GM10847 (cell line): ENCODE results near the gene TSPAN18.

Source experiments
- POLR2A ChIP-seq: IDR thresholded peaks from 2 replicates; pipeline ENCODE4 v1.6.1; 2011; ENCODE audit not compliant: insufficient read length; ENCODE audit errors: extremely low read depth

The TSPAN18 gene

GRCh38 chr11:44943696-44944095 lies 216.9 kb downstream of the TSPAN18 start:
- no peak for TF ChIP-seq POLR2A

DNA sequence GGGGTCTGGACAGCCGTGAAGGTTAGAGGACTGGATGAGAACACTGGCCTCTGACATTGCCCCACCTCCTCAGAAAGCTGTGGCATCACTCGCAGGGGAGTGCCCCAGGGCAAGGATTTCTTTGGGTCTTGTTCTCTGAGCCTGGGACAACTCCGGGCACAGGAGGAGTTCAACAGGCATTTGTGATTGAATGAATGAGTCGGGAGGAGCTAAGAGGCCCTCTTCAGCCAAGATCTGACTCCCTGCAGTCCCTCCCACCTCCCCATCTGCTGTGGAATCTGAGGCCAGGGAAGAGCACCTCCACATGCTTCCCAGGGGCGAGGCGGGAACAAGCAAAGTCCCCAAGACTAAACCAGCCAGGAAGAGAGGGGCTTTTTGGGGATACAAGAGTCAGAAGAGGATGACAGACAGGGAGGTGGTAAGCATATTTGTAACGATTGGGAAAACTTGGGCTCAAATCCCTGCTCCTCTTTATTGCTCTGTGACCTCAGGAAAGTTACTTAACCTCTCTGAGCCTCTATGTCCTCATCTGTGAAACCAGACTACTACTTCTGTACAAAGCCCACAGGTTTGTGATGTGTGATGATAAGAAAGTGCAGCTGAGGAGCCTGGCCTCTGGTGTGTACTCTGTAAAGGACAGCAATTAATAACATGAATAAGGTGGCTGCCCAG lies 217.6 kb downstream of the TSPAN18 start:
- no peak for TF ChIP-seq POLR2A

- no peak for TF ChIP-seq POLR2A
These were observed 218.1 kb downstream of the TSPAN18 start for GRCh38 chr11:44944853-44945235.

GRCh38 chr11:44945666-44946065 lies 218.9 kb downstream of the TSPAN18 start:
- TF ChIP-seq POLR2A: no peak

DNA sequence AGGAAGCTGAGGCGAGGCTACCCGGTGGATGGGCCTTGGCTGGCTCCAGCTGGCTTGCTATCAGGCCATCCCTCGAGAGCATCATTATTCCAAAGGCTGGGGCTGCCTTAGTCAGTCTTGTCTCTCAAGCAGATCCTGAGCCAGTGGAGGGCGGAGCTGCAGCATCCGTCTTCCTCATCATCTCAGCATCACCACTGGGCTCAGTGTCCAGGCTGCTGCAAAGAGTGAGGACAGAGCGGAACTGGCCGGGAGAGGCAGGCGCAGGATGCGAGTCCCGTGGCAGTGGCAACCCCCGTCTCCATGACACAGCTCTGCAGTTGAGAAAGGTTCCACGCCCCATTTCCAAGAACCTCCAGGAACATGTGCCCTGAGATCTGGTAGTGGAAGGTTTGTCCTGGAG lies 219.5 kb downstream of the TSPAN18 start:
- TF ChIP-seq POLR2A: no peak

DNA sequence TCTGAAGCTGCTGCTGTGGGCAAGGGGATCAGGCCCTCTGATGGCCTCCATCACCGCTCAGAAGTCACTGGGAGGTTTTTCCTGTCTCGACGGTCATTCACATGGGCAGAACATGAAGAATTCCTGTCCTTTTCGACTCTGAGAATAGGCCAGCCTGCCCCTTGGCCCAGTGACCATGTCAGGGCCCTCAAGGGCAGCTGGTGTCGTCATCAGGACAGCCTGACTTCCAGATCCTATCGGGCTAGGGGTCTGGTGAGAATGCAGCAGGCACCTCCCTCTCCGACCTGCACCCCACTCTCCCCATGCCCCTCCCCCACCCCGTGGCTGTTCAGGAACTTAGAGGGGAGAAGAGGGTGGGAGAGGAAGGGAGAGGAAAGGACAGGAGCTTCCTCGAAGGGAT lies 220.4 kb downstream of the TSPAN18 start:
- no peak for TF ChIP-seq POLR2A

DNA sequence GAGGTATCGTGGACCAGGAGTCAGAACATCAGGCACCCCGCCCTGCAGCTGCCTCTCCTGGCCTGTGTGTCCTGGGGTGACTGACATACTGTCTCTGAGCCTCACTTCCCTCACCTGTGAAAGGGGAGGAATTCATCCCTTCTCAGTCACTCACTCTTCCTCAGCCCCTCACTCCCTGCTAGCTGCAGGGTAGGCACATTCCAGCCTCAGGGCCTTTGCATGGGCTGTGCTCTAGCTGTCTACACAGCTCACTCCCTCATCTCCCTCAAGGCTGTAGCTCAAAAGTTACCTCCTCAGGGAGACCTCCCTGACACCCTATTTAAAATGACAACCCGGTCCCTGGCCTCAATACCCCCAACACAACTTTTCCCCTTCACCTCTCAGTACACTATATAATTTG lies 221.4 kb downstream of the TSPAN18 start:
- no peak for TF ChIP-seq POLR2A

- TF ChIP-seq POLR2A: no peak
These were observed 222.6 kb downstream of the TSPAN18 start for GRCh38 chr11:44949160-44950030.

DNA sequence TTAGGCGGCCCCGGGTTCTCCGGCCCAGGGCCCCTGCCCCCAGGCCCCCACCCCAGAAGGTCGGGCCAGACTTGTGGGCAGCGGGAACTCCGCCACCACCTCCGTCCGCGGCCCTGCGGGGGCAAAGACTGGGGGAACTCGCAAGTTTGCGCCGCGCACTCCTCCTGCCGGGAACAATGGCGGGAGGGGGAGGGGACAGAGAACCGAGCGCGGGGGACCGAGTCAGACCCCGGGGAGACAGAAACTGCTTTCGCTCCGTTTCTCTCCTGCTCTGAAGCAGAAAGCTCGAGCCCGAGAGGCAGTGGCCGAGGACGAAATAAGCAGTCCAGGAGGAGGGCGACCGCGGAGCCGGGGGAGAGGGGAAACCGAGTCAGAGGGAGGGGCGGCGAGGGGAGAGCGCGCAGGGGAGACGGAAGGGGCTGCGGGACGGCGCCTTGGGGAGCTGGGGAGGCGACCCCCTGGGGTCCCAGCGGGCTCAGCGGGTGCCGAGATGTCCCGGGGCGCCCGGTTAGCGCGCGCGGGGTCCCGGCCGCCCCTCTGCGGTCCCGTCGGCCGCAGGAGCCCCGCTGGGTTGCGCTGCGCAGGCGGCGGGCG lies 223.4 kb downstream of the TSPAN18 start:
- no peak for TF ChIP-seq POLR2A

- TF ChIP-seq POLR2A: no peak
These were observed 224.1 kb downstream of the TSPAN18 start, which contains the start of gene TP53I11 for GRCh38 chr11:44950625-44951476. TSS of gene TP53I11 (minus strand) at chr11:44950883. CDS start at chr11:44938335, 12,548 bp downstream.

DNA sequence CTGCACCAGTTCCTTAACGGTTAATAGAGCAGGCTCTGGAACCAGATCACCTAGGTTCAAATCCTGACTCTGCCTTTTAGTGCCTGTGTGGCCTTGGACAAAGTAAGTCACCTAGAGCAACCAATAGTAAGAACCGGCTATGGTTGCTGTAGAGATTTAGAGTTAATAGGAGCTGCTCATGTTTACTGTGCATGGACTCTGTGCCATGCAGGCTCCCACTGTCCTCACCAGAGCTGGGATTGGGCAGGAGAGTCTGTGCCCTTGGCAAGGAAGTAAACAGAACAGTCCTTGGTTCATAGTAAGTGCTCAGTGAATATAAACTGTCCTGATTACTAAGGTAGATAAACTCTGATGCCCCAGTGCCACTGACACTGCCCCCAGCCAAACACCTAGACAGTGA lies 225.3 kb downstream of the TSPAN18 start:
- TF ChIP-seq POLR2A: no peak

GRCh38 chr11:44952500-44953260 lies 225.9 kb downstream of the TSPAN18 start:
- TF ChIP-seq POLR2A: no peak

DNA sequence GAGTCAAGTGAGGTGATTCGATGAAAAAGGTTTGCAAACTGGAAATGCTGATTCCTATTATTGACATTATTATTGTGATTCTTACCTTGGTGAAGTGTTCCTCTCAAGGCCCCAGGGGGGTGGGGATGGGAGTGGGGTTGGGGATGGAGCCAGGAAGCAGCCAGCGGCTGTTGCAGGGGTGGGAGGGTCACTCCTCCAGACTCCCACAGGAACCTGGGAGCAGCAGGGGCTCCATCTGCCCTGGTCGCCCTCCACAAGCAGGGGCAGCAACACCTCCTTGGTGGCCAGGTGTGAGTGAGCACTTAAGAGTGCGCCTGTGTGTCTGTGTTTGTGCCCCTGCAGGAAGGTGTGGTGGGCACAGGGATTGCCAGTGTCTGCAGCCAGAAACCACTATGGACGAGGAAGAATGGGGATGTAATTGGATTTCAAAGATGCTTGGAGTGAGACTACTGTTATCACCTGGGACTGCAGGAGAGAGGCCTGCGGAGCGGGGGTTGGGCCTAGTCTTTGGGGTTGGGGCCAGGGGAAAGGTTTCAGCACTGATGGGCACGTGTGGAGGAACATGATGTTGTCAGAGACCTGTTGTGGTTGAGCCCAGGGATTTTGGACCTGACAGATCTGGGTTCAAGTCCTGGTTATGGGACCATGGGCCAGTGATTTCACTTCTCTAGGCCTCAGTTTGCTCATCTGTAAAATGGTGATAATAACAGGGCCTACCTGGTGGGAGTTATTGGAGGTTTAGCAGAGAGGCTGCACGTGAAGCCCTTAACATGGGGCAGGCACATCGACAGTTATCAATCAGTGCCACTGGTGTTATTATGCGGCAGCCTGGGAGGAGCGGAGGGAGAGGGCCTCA lies 227.5 kb downstream of the TSPAN18 start:
- TF ChIP-seq POLR2A: no peak
